Nucleus accumbens (tissue), 56 donors: Measurements from ENCODE around the gene MBD6.
A peak's percentile ranks its signal among the peaks of the same experiment; 100 is the strongest.
"Not testable (repeated sequence)": the region's sequence is repeated elsewhere in the genome, so short reads cannot be mapped to it uniquely, and the experiment has no call there.

Experiments used
- DNase-seq, 56 donors: peaks; one replicate each; lab custom pipeline; 2025; lab: John Stamatoyannopoulos, UW

MBD6 gene

DNA sequence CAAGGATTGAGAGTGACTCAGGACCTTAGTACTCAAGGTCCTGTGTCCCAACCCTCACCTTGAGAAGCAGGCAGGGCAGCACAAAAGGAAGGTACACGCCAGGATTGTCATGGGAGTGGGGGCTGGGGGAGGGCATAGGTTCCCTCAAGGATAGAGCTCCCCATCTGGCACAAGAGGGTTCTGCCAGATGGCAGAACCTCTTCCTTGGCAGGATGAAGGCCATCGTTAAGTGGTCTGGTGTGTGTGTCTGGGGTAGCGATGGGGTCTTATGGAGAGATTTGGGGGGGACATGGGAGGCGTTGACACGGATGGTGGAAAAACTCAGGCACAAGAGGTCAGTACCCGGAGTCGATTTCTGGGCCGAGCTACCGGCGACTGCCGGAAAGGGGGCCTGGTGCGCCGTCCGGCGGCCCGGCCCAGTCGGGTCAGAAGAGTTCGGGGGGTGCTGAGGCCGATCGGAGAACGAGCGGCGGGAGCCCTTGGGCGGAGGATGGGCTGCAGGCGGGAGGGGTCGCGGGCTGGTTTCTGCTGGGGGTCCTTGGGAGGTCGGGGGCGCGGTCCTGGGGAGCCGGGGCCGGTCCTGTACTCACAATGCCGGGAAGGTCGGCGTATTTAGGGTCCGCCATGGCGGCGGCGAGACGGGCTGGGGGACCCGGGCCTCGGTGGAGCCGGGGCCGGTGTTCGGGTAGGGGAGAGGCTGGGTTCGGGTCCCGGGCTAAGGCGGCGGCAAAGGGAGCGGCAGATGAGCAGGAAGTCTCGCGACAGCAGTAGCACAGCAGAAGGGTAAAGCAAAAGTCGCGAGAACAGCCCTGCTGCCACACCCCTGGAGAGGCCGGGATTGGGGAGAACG is 24.0 kb downstream of the MBD6 start, which contains the start of gene DCTN2:
Gene DCTN2, minus strand, starts transcription at position 755 of the 850 bp plus-strand sequence. Its CDS starts 129 bp downstream, at position 626.
- DNase-seq = peak; percentile 45 to 98 (median 92)

DNA sequence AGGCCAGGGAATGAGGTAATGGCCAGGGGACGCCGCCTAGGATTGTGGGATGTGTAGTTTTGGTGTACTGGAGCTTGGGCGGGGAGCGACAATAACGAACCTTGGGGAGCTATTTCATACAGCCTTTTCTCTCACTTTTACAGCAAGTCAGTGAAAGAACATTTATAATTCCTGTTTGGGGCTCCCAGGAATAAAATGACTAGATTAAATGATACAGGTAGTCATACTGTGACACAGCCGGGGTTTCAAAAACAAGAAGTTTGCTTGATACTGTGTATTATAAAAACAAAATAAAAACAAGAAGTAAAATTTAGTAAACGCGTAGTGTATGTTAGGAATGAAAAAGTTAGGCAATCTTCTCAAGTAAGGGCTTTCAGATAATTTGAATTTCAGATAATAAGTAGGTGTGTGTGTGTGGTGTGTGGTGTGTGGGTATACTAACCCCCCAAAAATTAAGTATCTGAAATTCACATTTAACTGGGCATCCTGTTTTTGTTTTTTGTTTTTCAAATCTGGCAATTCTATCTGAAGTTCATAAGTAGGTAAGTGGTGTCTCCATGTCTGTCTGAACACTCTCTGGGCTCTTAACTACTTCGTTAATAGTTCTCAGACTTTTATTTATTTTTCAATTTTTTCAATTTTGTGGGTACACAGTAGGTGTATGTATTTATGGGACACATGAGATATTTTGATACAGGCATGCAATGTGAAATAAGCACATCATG is 24.8 kb downstream of the MBD6 start:
- DNase-seq = no peak

DNA sequence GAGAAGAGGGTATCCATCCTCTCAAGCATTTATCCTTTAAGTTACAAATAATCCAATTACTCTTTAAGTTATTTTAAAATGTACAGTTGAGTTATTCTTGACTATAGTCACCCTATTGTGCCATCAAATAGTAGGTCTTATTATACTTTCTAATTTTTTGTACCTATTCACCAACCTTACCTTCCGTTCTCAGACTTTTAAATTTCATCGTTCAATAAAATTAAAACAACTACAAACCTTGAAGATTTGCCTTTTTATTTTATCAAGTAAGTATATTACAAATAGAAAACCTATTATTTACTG is 25.3 kb downstream of the MBD6 start:
- DNase-seq = no peak

DNA sequence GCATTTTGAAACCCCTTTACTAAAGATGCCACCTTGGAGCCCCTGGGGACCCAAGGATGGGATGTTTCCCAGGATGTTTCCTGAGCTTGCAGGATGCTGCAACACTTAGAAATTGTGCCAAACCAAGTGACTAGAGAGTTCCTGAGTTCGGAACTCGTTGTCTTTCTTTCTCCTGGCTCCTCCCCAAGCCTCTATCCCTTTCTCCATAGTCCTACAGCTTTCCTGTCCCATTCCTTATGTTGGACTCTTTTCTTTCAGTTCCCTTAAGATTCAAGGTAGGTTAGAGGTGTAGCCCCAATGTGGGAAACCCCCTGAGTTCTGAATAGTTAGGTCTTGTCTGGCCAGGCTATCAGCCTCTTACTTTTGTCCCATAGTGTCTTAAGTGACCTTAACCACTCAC is 25.9 kb downstream of the MBD6 start:
- no peak for DNase-seq

DNA sequence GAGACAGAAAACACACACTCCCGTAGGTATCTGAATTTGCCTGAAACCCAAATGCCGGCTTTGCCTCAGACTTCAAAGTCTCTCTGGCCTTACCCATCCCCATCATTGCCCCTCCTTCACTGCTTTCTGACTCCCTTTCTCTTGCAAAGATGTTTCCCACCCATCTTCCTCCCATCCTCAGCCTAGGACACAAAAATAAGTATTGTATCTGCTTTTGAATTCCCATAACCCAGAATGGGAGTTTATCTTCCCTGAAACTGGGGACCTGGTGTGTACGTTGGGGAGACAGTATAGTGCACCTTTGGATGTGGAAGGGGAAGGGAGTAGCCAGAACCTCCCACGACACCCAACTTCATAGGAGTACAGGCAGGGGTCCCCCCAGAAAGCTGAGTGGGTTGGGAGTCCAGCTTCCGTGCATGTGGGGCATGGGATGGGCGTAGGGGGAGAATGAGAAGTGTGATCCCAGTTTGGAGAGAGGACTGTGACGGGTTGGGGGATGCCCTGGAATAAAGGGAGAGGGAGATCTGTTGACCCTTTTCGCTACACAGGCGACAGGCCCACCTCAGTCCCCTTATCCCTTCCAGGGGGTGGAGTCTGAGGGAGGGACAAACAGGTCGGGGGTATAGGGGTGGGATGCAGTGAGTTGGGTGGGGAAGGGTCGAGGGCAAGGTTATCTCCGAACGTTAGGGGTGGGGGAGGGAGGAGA is 26.7 kb downstream of the MBD6 start:
- DNase-seq = no peak

DNA sequence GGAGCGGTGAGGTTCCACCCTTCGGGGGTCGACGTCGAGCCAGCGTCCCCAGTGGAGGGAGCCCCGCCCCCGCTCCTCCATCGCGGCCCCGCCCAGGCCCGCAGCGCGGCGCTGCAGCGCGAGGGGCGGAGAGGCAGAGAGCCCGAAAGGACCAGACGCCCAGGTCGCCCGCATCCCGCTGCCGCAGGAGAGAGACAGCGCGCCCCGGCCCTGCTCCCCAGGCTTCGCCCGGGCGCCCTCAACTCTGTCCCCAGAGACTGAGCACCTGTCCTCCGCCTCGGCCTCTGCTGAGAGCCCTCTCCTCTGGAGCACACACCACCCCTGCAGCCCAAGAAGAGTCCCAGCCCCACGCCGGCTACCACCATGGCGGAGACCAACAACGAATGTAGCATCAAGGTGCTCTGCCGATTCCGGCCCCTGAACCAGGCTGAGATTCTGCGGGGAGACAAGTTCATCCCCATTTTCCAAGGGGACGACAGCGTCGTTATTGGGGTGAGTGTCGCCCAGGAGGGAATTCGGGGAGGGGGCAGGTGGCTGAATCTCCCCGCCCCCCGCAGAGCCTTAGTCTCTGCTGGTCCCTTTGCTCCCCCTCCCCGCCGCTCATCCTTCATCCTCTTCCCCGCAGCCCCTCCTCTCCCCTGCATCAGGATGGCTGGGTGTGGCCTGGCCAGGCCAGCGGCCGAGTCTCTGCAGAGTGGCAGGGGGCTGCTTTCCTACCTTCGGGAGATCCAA is 27.5 kb downstream of the MBD6 start, which contains the start of gene KIF5A:
Gene KIF5A, plus strand, starts transcription at position 136 of the 732 bp plus-strand sequence. Its CDS starts 228 bp downstream, at position 364.
- peak in 45 of 56 donors; percentile 6 to 75 (median 38) for DNase-seq

DNA sequence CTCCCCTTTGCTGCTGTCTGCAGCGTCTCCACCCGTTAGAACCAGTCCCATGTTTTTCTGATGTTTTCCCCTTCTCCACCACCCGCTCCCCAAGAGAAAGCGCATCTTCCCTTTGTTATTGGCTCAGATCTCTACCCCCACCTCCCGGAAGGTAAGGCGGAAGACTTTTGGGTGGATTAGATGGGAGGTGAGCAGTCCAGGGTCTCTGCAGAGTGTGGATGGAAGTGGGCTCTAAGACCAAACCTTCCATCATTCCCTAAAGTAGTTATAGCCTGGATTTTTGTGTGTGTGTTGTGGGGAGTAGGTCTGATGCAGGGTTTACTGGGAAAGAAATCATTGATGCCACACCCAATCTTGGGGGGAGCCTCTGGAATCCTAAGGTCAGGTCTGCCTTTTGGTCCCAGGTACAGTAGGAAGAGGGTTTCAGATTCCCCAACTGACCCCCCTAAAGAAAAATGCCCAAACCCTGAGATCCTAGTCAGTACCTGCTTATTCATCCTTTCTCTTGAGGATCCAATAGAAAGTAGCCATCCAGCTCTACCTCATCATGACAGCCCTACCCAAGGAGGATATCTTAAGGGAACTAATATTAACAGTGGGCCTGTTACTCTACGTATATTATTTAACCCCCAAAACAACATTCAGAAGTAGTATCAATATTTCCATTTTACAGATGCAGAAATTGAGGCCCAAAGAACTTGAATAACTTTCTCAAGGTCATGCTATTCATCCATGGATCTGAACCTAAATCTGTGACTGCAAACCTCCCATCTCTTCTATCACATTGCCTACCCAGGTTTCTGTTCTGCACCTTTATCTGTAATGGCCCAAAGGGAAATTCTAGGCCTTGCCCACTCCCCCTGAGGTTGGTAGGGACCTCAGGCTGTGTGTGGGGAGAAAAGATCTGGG is 28.3 kb downstream of the MBD6 start:
- peak in 2 of 56 donors; percentile 12 to 44 for DNase-seq

DNA sequence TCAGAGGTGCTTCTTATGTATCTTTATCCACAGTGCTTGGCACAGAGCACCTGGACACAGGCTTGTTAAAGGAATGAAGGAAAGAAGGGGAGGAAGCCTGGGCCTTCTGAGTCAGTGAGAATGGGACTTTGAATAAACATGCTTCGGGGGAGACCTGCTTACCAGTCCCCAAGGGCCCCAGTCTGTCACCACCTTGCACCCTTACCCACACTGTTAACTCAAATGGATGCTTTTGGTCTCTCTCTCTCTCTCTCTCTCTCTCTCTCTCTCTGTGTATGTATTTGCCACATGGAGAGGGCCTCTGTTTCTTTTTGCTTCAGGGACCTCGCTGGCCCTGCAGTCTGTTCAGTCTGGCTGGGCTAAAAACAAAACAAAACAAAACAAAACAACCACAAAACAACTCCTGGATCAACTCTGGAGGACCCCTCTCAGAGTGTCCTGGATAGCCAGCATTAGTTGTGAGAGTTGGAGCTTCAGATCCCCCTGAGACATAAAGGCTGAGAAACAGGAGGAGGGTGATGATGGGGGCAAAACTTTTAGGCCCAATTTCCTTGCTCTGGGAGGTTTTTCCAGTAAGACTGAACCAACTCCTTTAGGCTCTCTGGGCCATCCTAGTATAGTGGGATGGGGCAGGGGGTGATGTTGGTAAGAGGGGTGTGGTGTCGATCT is 29.1 kb downstream of the MBD6 start:
- no peak for DNase-seq

DNA sequence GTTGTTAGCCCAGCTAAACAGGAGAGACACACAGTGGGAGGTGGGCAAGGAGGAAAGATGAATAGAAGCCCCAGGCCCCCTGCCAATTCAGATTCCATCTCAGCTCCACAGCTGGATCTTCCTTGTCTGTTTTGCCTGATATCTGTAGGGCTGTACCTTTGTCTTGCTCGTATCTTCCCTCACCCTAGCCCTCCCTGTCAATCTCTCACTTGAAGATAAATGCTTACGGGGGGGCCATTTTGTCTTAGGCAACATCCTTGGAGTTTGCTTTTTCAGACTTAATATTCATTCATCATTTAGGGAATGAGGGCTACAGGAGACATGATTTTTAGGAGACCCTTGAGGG is 29.7 kb downstream of the MBD6 start:
- DNase-seq = no peak

DNA sequence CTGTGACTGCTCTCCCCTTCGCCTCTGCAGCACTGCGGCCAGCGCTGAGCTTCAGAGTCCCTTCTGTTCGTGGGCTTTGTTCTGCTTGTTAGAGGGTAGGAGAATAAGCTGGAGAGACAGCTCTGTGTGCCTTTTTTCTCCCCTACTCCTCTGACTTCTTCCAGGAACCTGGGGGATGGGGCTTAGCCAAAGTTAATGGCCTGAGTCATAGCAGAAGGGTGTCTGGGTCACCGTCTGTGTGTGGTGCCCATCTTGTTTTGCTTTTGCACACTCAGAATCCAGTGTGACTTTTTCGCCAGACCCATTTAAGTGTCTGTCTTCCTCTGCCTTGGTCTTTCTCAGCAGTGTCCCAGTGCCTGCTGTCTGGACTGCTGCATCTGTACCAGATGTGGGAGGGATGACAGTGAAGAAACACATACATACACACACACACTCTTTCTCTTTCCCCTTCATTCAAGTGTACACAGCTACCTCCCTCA is 30.2 kb downstream of the MBD6 start:
- DNase-seq = no peak

DNA sequence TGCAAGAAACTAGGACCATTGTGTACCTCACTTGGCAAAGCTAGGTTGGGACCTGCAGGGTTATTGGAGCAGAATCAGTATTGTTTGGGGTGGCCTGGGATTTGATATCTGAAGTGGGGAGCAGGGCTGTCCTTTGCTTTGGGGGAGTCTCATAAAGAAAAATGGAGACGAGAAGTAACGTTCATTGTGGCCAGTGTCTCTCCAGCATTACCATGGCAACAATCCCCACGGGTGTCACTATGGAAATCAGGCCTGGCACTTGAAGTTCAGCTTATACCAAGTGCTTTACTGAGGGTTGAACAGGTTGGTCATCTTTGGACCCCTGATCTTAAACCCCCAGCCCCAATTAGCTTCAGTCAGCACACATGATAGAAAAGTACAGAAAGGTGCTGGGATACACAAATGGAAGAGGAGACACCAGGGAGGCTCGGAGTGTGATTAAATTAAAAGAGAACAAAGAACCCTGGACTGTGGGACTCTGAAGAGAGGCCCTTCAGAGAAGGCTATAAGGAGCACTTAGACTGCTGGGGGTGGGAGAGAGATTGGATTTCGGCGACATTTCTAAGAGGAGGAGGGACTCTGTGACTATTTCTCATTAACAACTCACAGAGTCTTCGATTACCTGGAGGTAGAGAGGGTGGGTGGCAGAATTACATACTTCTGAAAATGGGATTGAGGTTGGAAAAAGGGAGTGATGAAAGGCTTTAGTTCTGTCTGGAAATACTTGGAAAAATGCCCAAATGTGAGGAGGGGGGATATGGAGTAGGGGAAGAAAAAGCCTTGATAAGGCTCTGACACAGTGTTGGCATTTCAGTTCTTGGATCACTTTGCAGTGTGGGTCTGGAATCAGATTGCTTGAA is 30.9 kb downstream of the MBD6 start:
- no peak for DNase-seq

DNA sequence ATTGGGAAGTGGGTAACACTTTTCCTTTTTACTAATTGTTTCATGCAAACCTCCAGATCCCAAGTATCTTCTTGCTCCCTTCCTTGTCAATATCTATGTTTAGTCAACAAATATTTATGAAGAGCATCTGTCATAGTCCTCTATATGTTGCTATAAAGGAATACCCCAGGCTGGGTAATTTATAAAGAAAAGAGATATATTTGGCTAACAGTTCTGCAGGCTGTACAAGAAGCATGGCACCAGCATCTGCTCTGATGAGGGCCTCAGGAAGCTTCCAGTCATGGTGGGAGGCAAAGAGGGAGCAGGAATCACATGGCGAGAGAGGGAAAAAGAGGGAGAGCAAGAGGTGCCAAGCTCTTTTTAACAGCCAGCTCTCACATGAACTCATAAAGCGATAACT is 31.8 kb downstream of the MBD6 start:
- no peak for DNase-seq

DNA sequence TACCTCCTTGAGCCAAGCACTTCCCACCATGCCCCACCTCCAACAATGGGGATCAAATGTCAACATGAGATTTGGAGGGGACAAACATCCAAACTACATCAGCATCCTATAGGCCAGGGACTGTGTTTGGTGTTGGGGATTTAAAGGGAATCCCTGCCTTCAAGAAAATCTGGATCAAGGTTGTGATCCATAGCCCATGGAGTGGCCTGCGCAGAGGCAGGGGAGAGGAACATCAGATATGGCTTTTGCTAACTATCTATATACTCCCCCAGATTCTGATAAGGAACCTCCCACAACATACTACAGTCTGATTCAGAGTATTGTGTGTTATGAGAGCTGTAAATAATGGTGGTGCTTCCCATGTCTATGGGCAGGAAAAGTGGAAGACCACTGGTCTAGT is 32.3 kb downstream of the MBD6 start:
- no peak for DNase-seq

DNA sequence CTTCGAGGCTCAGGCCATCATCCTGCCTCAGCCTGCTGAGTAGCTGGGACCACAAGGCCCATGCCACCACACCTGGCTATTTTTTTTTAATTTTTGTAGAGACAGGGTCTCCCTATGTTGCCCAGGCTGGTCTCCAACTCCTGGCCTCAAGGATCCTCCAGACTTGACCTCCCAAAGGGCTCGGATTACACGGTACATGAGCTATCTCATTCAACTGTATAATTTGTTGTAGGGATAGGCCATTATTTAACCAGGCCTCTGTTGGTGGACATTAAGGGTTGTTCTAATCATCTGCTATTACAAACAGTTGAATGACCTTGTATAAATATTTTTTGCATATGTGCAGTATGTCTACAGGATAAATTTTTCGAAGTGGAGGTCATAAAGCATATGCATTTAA is 36.2 kb downstream of the MBD6 start:
- no peak for DNase-seq

DNA sequence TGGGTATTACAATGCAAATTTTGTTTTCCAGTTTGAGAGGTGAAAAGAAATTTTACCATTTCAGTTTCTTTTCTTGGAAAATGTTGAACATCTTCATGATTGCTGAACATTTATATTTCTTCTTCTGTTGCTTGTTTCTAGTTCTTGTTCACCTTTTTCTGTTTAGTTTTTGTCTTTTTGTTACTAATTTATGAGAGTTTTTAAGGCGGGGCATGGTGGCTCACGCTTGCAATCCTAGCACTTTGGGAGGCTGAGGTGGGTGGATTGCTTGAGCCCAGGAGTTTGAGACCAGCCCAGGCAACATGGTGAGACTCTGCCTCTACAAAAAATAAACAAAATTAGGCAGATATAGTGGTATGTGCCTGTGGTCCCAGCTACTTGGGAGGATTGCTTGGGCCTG is 37.9 kb downstream of the MBD6 start:
- DNase-seq = no peak

DNA sequence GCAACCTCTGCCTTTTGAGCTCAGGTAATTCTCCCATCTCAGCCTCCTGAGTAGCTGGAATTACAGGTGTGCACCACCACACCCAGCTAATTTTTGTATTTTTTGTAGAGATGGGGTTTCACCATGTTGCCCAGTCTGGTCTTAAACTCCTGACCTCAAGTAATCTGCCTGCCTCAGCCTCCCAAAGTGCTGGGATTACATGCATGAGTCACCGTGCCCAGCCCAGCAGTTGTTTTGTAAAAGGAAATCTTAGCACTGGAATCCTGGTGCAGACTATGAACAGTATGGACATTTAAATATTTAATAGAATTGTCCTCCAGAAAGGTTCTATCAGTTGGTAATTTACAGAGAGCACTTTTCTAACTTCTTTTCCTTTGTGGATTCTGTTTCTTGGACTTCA is 38.5 kb downstream of the MBD6 start:
- not testable (repeated sequence) for DNase-seq

DNA sequence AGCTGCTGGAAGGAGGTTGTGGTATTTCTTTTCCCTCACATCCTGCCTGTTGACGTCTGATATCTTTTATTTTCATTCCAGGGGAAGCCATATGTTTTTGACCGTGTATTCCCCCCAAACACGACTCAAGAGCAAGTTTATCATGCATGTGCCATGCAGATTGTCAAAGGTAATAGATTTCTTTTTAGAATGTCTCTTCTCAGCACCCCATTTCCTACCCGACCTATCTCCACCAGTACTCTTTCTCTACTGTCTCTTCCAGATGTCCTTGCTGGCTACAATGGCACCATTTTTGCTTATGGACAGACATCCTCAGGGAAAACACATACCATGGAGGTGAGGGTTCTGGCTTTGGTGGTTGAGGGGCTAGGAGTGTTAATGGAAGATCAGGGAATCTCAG is 40.7 kb downstream of the MBD6 start:
- DNase-seq = no peak

DNA sequence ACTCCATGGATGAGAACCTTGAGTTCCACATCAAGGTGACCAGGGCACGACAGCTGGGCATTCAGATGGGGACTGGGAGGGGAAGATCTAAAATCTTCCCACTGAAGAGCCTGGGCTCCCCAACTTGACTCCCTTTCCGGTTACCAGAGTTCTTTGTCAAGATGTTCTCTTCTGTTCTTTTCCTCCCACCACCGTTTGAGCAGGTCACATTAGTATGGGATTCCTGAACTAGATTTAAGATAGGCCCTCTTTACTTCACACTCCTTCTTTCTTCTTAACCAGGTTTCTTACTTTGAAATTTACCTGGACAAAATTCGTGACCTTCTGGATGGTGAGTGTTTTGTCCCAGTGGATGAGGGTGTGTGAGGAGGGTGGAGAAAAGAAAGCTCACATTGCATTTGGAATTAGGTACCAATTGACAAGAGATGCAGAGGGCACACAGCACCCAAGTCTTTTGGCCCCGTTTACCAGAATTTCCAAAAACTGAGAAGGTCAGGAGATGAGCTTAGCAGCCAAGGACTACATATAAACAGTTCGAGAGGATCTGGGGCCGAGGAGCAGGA is 41.6 kb downstream of the MBD6 start:
- no peak for DNase-seq
